ENCODE results near the gene MZT2B. TPM values are rescaled to one million over a fixed set of nuclear protein-coding genes. Genes with fewer than 3 reads are reported as not detected.
"Not testable (repeated sequence)": the region's sequence is repeated elsewhere in the genome, so short reads cannot be mapped to it uniquely, and the experiment has no call there.

MZT2B gene
- total and polyA plus RNA-seq, 2 donors (not counting 1 experiment from before 2014, with no cell fraction given): 54.0 to 254 TPM

DNA sequence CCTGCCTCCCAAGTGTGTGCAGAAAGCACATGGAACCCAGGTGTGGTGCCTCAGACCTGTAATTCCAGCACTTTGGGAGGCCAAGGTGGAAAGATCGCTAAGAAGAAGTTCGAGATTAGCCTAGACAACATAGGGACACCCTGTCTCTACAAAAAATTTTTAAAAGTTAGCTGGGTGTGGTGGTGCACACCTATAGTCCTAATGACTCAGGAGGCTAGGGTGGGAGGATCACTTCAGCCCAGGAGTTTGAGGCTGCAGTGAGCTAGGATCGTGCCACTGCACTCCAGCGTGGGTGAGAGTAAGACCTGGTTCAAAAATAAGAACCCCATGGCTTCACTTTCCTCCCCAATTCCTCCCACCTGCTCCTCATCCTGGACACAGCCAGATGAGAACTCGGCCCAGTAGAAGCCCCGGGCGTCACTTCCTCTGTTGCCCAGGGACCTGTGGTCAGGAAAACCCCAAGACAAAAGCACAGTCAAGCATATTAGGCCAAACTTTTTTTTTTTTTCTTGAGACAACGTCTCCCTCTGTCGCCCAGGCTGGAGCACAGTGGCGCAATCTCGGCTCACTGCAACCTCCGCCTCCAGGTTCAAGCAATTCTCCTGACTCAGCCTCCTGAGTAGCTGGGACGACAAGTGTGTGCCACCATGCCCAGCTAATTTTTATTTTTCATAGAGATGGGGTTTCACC lies 24.1 kb upstream of the MZT2B start:
- not testable (repeated sequence) for H3K27ac ChIP-seq (ENCODE audit: insufficient read depth, low read length); H3K9ac ChIP-seq (ENCODE audit: insufficient read depth, low read length); DNase-seq (ENCODE audit: low read depth in 2 of 2); H3K4me2 ChIP-seq (ENCODE audit: extremely low read depth, insufficient read depth, low read length); H3K9me3 ChIP-seq (ENCODE audit: control insufficient read depth, insufficient read depth, low read depth, low read length); H2AFZ ChIP-seq (ENCODE audit: low read length); H4K20me1 ChIP-seq (ENCODE audit: control insufficient read depth, extremely low read depth, insufficient read depth, low read length); H3K79me2 ChIP-seq (ENCODE audit: control insufficient read depth, insufficient read depth, low read length); H3K27me3 ChIP-seq (ENCODE audit: control insufficient read depth, insufficient read depth, low read length); H3K36me3 ChIP-seq (ENCODE audit: control insufficient read depth, insufficient read depth, low read length); H3K4me3 ChIP-seq (replicated peaks in 1 of 4; ENCODE audit: control extremely low read depth in 1 of 4, insufficient read depth in 1 of 4, low read depth in 3 of 4, low read length in 4 of 4); H3K4me1 ChIP-seq (ENCODE audit: control insufficient read depth, extremely low read depth, insufficient read depth, low read length)

DNA sequence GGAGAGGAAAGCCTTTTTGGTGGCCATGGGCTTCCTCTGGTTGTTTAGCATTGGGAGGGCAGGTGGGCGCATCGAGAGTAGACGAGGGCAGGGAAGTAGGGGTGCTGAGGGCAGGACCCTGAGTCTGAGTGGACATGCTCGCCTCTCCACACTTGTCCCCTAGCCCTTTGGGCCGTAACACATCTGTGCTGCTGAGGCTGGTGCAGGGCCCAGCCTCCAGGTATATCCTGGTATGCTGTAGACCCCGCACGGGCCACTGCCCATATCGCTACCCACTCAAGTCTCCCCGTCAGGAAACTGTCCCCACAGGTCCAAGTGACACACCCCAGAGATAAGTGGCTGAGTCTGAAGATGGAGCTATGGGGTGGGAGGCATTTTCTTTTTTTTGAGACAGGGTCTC lies 23.4 kb upstream of the MZT2B start:
- Histone ChIP-seq H3K4me3 (replicated peaks in 1 of 4; ENCODE audit: control extremely low read depth in 1 of 4, insufficient read depth in 1 of 4, low read depth in 3 of 4, low read length in 4 of 4) (no peak overlapping the region), H3K4me2 (ENCODE audit: extremely low read depth, insufficient read depth, low read length) (no peak overlapping the region), H3K4me1 (ENCODE audit: control insufficient read depth, extremely low read depth, insufficient read depth, low read length) (no peaks in the 10 kb centered on the region), H3K36me3 (ENCODE audit: control insufficient read depth, insufficient read depth, low read length) (peaks cover 2% of the 10 kb centered on the region), H3K27ac (ENCODE audit: insufficient read depth, low read length) (no peak overlapping the region), H3K79me2 (ENCODE audit: control insufficient read depth, insufficient read depth, low read length) (no peaks in the 10 kb centered on the region), H2AFZ (ENCODE audit: low read length) (no peak overlapping the region), H3K9ac (ENCODE audit: insufficient read depth, low read length) (no peak overlapping the region), H4K20me1 (ENCODE audit: control insufficient read depth, extremely low read depth, insufficient read depth, low read length) (no peaks in the 10 kb centered on the region), H3K27me3 (ENCODE audit: control insufficient read depth, insufficient read depth, low read length) (no peaks in the 10 kb centered on the region), H3K9me3 (ENCODE audit: control insufficient read depth, insufficient read depth, low read depth, low read length) (no peaks in the 10 kb centered on the region)
- DNase-seq (ENCODE audit: low read depth in 2 of 2): no peak
- TF ChIP-seq, protein P1, sequence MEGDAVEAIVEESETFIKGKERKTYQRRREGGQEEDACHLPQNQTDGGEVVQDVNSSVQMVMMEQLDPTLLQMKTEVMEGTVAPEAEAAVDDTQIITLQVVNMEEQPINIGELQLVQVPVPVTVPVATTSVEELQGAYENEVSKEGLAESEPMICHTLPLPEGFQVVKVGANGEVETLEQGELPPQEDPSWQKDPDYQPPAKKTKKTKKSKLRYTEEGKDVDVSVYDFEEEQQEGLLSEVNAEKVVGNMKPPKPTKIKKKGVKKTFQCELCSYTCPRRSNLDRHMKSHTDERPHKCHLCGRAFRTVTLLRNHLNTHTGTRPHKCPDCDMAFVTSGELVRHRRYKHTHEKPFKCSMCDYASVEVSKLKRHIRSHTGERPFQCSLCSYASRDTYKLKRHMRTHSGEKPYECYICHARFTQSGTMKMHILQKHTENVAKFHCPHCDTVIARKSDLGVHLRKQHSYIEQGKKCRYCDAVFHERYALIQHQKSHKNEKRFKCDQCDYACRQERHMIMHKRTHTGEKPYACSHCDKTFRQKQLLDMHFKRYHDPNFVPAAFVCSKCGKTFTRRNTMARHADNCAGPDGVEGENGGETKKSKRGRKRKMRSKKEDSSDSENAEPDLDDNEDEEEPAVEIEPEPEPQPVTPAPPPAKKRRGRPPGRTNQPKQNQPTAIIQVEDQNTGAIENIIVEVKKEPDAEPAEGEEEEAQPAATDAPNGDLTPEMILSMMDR (conservative IDR thresholded peaks at IDR 0.05 in 1 of 2, IDR thresholded peaks at IDR 0.05 in 1 of 2; ENCODE audit: low read depth in 1 of 2, low read length in 2 of 2): no peak
- TF ChIP-seq EZH2 (IDR thresholded peaks at IDR 0.05; ENCODE audit: low read length, missing control alignments): no peak

DNA sequence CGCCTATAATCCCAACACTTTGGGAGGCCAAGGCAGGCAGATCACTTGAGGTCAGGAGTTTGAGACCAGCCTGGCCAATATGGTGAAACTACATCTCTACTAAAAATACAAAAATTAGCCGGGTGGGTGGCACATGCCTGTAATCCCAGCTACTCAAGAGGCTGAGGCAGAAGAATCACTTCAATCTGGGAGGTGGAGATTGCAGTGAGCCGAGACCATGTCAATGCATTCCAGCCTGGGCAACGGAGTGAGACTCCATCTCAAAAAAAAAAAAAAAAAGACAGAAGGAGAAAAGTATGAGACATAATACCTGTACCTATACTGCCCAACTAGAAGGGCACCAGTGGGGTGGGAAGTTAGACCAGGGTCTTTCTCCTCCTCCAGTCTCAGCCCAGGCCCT lies 22.7 kb upstream of the MZT2B start:
- not testable (repeated sequence) for DNase-seq (ENCODE audit: low read depth in 2 of 2); H3K4me1 ChIP-seq (ENCODE audit: control insufficient read depth, extremely low read depth, insufficient read depth, low read length)

DNA sequence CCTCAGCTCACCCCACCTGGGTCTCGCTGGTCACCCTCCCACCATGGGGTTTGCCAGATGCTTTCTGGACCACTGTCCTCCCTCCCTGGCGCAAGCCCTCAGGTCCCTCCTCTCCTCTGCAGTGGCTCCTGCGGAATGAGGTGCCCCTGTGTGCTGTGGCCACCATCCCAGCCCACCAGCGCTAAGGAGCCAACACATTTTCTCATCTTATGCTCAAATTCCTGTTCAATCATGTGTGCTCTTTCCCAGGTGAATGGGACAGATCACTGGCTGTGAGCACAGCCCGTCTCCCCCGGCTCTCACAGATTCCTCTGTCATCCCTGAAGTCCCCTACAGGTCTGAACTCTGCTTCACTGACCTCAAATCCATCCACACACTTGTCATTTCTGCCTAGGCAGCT lies 21.9 kb upstream of the MZT2B start:
- Histone ChIP-seq H3K27me3 (ENCODE audit: control insufficient read depth, insufficient read depth, low read length) (no peaks in the 10 kb centered on the region), H3K9me3 (ENCODE audit: control insufficient read depth, insufficient read depth, low read depth, low read length) (no peaks in the 10 kb centered on the region), H3K4me2 (ENCODE audit: extremely low read depth, insufficient read depth, low read length) (no peak overlapping the region), H3K79me2 (ENCODE audit: control insufficient read depth, insufficient read depth, low read length) (no peaks in the 10 kb centered on the region), H3K27ac (ENCODE audit: insufficient read depth, low read length) (no peak overlapping the region), H2AFZ (ENCODE audit: low read length) (no peak overlapping the region), H4K20me1 (ENCODE audit: control insufficient read depth, extremely low read depth, insufficient read depth, low read length) (no peaks in the 10 kb centered on the region), H3K9ac (ENCODE audit: insufficient read depth, low read length) (no peak overlapping the region), H3K4me1 (ENCODE audit: control insufficient read depth, extremely low read depth, insufficient read depth, low read length) (no peaks in the 10 kb centered on the region), H3K4me3 (replicated peaks in 1 of 4; ENCODE audit: control extremely low read depth in 1 of 4, insufficient read depth in 1 of 4, low read depth in 3 of 4, low read length in 4 of 4) (no peak overlapping the region), H3K36me3 (ENCODE audit: control insufficient read depth, insufficient read depth, low read length) (no peaks in the 10 kb centered on the region)
- no peak for TF ChIP-seq EZH2 (IDR thresholded peaks at IDR 0.05; ENCODE audit: low read length, missing control alignments)
- TF ChIP-seq, protein P1 (conservative IDR thresholded peaks at IDR 0.05 in 1 of 2, IDR thresholded peaks at IDR 0.05 in 1 of 2; ENCODE audit: low read depth in 1 of 2, low read length in 2 of 2): no peak
- no peak for DNase-seq (ENCODE audit: low read depth in 2 of 2)

More for the DNA sequence above, 22.7 kb upstream of the MZT2B start:
- not testable (repeated sequence) for H3K9me3 ChIP-seq (ENCODE audit: control insufficient read depth, insufficient read depth, low read depth, low read length); H2AFZ ChIP-seq (ENCODE audit: low read length); H3K4me3 ChIP-seq (replicated peaks in 1 of 4; ENCODE audit: control extremely low read depth in 1 of 4, insufficient read depth in 1 of 4, low read depth in 3 of 4, low read length in 4 of 4); H3K79me2 ChIP-seq (ENCODE audit: control insufficient read depth, insufficient read depth, low read length); H3K27me3 ChIP-seq (ENCODE audit: control insufficient read depth, insufficient read depth, low read length); H3K36me3 ChIP-seq (ENCODE audit: control insufficient read depth, insufficient read depth, low read length); H3K4me2 ChIP-seq (ENCODE audit: extremely low read depth, insufficient read depth, low read length); H3K27ac ChIP-seq (ENCODE audit: insufficient read depth, low read length); H3K9ac ChIP-seq (ENCODE audit: insufficient read depth, low read length); H4K20me1 ChIP-seq (ENCODE audit: control insufficient read depth, extremely low read depth, insufficient read depth, low read length)

DNA sequence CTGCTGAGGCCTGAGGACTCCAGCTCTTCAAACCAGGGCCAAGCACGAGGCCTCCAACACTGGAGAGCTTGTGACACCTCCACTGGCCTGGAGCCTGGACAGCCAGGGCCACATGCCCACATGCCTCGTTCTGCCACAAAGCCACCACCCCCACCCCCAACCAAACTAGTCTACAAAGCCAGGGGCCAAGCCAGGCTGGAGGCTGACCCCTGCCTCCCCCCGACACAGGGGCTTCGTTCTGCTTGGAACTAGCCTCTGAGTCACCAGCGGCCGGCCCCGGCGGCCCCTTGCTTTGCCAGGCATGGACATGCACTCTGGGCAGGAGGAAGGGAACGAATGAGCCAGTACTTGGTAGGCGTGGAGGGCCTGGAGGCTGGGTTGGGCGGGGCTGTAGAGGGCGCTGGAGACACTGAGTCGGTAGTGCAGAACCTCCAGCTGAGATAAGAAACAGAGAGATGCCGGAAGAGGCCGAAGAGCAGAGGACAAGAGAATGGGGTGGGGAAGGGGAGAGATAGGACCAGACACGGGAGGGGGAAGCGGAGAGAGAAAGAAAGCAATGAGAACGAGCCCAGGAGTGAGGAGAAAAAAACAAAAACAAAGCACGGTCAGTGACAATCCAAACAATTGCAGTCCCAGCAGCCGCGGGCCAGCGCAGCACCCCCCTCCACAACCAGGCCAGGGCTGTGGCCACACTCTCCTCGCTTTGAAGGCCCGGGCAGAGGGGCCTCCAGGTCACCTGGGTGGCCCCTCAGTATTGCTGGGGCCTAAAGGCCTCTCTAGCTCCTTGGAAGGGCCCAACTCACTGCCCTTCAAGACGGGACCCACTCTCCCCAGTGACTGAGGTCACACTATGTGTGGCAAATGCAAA lies 21.0 kb upstream of the MZT2B start:
- H2AFZ ChIP-seq (ENCODE audit: low read length); H3K4me1 ChIP-seq (ENCODE audit: control insufficient read depth, extremely low read depth, insufficient read depth, low read length); H3K79me2 ChIP-seq (ENCODE audit: control insufficient read depth, insufficient read depth, low read length); H3K27ac ChIP-seq (ENCODE audit: insufficient read depth, low read length); H4K20me1 ChIP-seq (ENCODE audit: control insufficient read depth, extremely low read depth, insufficient read depth, low read length); H3K9ac ChIP-seq (ENCODE audit: insufficient read depth, low read length); H3K4me3 ChIP-seq (replicated peaks in 1 of 4; ENCODE audit: control extremely low read depth in 1 of 4, insufficient read depth in 1 of 4, low read depth in 3 of 4, low read length in 4 of 4); H3K9me3 ChIP-seq (ENCODE audit: control insufficient read depth, insufficient read depth, low read depth, low read length); H3K4me2 ChIP-seq (ENCODE audit: extremely low read depth, insufficient read depth, low read length); H3K36me3 ChIP-seq (ENCODE audit: control insufficient read depth, insufficient read depth, low read length); H3K27me3 ChIP-seq (ENCODE audit: control insufficient read depth, insufficient read depth, low read length): not testable (repeated sequence)
- DNase-seq (ENCODE audit: low read depth in 2 of 2): peak in 1 of 2 donors; percentile 22

Measured in fibroblast of lung (primary cell).